CD4-positive, alpha-beta T cell treated with Interleukin-1 beta for 1 hour (primary cell): ENCODE measurements around the gene NELFB.

Experiments used
- DNase-seq, 2 donors: peaks; one replicate each; pipeline ENCODE4 v3.0.0-alpha.2; 2020 to 2022

Gene NELFB

GRCh38 chr9:137254624-137255447, at the start of gene NELFB:
TSS of gene NELFB (plus strand) at chr9:137255327.
- peak; percentile 93 to 96 for DNase-seq

GRCh38 chr9:137206602-137207001, 48.5 kb upstream of the NELFB start:
- DNase-seq: no peak

- no peak for DNase-seq
These were observed 43.6 kb upstream of the NELFB start for GRCh38 chr9:137211532-137211931.

GRCh38 chr9:137212520-137212919, 42.6 kb upstream of the NELFB start:
- no peak for DNase-seq

- DNase-seq: no peak
These were observed 41.7 kb upstream of the NELFB start for GRCh38 chr9:137213160-137214060.

- no peak for DNase-seq
These were observed 40.5 kb upstream of the NELFB start for GRCh38 chr9:137214620-137215019.

GRCh38 chr9:137215196-137215986, 39.7 kb upstream of the NELFB start:
- no peak for DNase-seq

GRCh38 chr9:137216188-137216965, 38.8 kb upstream of the NELFB start:
- no peak for DNase-seq

GRCh38 chr9:137217276-137218211, 37.6 kb upstream of the NELFB start:
- no peak for DNase-seq

- DNase-seq: no peak
These were observed 36.8 kb upstream of the NELFB start for GRCh38 chr9:137218212-137218753.

GRCh38 chr9:137218754-137219271, 36.3 kb upstream of the NELFB start:
- DNase-seq: no peak

- DNase-seq: no peak
These were observed 35.3 kb upstream of the NELFB start for GRCh38 chr9:137219757-137220316.

GRCh38 chr9:137220317-137221094, 34.6 kb upstream of the NELFB start:
- DNase-seq: no peak

GRCh38 chr9:137221095-137221505, 34.0 kb upstream of the NELFB start:
- no peak for DNase-seq

GRCh38 chr9:137221506-137222111, 33.5 kb upstream of the NELFB start:
- peak in 1 of 2 donors; percentile 17 for DNase-seq

- peak in 1 of 2 donors; percentile 8 for DNase-seq
These were observed 32.7 kb upstream of the NELFB start, which contains the start of gene RNF208 for GRCh38 chr9:137222190-137223077. TSS of gene RNF208 (minus strand) at chr9:137222240. CDS start at chr9:137221212, 1,028 bp downstream.
